ENCODE measurements around the gene PALB2.

PALB2 gene

GRCh38 chr16:23567602-23568001, 73.5 kb downstream of the PALB2 start:
- Histone ChIP-seq H3K27ac (no peak overlapping the region), H3K4me3 (ENCODE audit: low read depth, low read length) (no peak overlapping the region), H3K36me3 (replicated peaks) (peaks cover 79% of the 10 kb centered on the region), H3K27me3 (replicated peaks) (no peaks in the 10 kb centered on the region)
- DNase-seq: no peak
- TF ChIP-seq CTCF (IDR thresholded peaks at IDR 0.05; ENCODE audit: low read depth, low read length, missing control alignments): no peak
- in situ Hi-C loops (cut with HindIII; ENCODE audit: low pct_ligation_motif_present, low sequenced_read_pairs): no loop called here

- DNase-seq: no peak
- Histone ChIP-seq H3K27me3 (replicated peaks) (no peaks in the 10 kb centered on the region), H3K4me3 (ENCODE audit: low read depth, low read length) (no peak overlapping the region), H3K27ac (no peak overlapping the region), H3K36me3 (replicated peaks) (peaks cover 80% of the 10 kb centered on the region)
- in situ Hi-C loops (cut with HindIII; ENCODE audit: low pct_ligation_motif_present, low sequenced_read_pairs): no loop called here
- TF ChIP-seq CTCF (IDR thresholded peaks at IDR 0.05; ENCODE audit: low read depth, low read length, missing control alignments): no peak
These were observed 74.4 kb downstream of the PALB2 start for GRCh38 chr16:23566724-23567123.

GRCh38 chr16:23564575-23565363, 76.3 kb downstream of the PALB2 start:
- Histone ChIP-seq H3K27ac (no peak overlapping the region), H3K4me3 (ENCODE audit: low read depth, low read length) (no peak overlapping the region), H3K36me3 (replicated peaks) (peaks cover 80% of the 10 kb centered on the region), H3K27me3 (replicated peaks) (no peaks in the 10 kb centered on the region)
- no peak for TF ChIP-seq CTCF (IDR thresholded peaks at IDR 0.05; ENCODE audit: low read depth, low read length, missing control alignments)
- no peak for DNase-seq
- in situ Hi-C loops (cut with HindIII; ENCODE audit: low pct_ligation_motif_present, low sequenced_read_pairs): no loop called here

GRCh38 chr16:23563186-23563585, 77.9 kb downstream of the PALB2 start:
- Histone ChIP-seq H3K4me3 (ENCODE audit: low read depth, low read length) (no peak overlapping the region), H3K36me3 (replicated peaks) (peaks cover 67% of the 10 kb centered on the region), H3K27me3 (replicated peaks) (no peaks in the 10 kb centered on the region), H3K27ac (no peak overlapping the region)
- DNase-seq: no peak
- in situ Hi-C loops (cut with HindIII; ENCODE audit: low pct_ligation_motif_present, low sequenced_read_pairs): no loop called here
- no peak for TF ChIP-seq CTCF (IDR thresholded peaks at IDR 0.05; ENCODE audit: low read depth, low read length, missing control alignments)

GRCh38 chr16:23562505-23562904, 78.6 kb downstream of the PALB2 start:
- no peak for TF ChIP-seq CTCF (IDR thresholded peaks at IDR 0.05; ENCODE audit: low read depth, low read length, missing control alignments)
- Histone ChIP-seq H3K4me3 (ENCODE audit: low read depth, low read length) (no peak overlapping the region), H3K27ac (no peak overlapping the region), H3K36me3 (replicated peaks) (peaks cover 63% of the 10 kb centered on the region), H3K27me3 (replicated peaks) (no peaks in the 10 kb centered on the region)
- no peak for DNase-seq
- in situ Hi-C loops (cut with HindIII; ENCODE audit: low pct_ligation_motif_present, low sequenced_read_pairs): no loop called here

- H3K4me3 ChIP-seq (ENCODE audit: low read depth, low read length): no peak overlapping the region
- H3K36me3 ChIP-seq (replicated peaks): peaks cover 55% of the 10 kb centered on the region
- DNase-seq: no peak
- in situ Hi-C loops (cut with HindIII; ENCODE audit: low pct_ligation_motif_present, low sequenced_read_pairs): no loop called here
- no peak for TF ChIP-seq CTCF (IDR thresholded peaks at IDR 0.05; ENCODE audit: low read depth, low read length, missing control alignments)
- H3K27me3 ChIP-seq (replicated peaks): no peaks in the 10 kb centered on the region
- no peak overlapping the region for H3K27ac ChIP-seq
These were observed 79.5 kb downstream of the PALB2 start for GRCh38 chr16:23561586-23561985.

Measured in brain microvascular endothelial cell (primary cell).